ENCODE data around the gene PAX2.

PAX2 gene

GRCh38 chr10:100791369-100792058, 46.1 kb downstream of the PAX2 start:
- no peak for DNase-seq (ENCODE audit: low read depth)

GRCh38 chr10:100792574-100792973, 47.2 kb downstream of the PAX2 start:
- no peak for DNase-seq (ENCODE audit: low read depth)

GRCh38 chr10:100793055-100793454, 47.7 kb downstream of the PAX2 start:
- DNase-seq (ENCODE audit: low read depth) = no peak

GRCh38 chr10:100799881-100800280, 54.5 kb downstream of the PAX2 start:
- DNase-seq (ENCODE audit: low read depth) = no peak

GRCh38 chr10:100800931-100801330, 55.5 kb downstream of the PAX2 start:
- DNase-seq (ENCODE audit: low read depth) = no peak

GRCh38 chr10:100802196-100802595, 56.8 kb downstream of the PAX2 start:
- DNase-seq (ENCODE audit: low read depth) = no peak

- no peak for DNase-seq (ENCODE audit: low read depth)
These were observed 57.2 kb downstream of the PAX2 start for GRCh38 chr10:100802607-100803006.

- DNase-seq (ENCODE audit: low read depth) = no peak
These were observed 58.1 kb downstream of the PAX2 start for GRCh38 chr10:100803492-100803891.

GRCh38 chr10:100803908-100804307, 58.5 kb downstream of the PAX2 start:
- DNase-seq (ENCODE audit: low read depth) = no peak

- no peak for DNase-seq (ENCODE audit: low read depth)
These were observed 60.4 kb downstream of the PAX2 start for GRCh38 chr10:100805543-100806355.

GRCh38 chr10:100806356-100806645, 60.9 kb downstream of the PAX2 start:
- DNase-seq (ENCODE audit: low read depth) = no peak

- no peak for DNase-seq (ENCODE audit: low read depth)
These were observed 62.0 kb downstream of the PAX2 start for GRCh38 chr10:100807241-100807951.

GRCh38 chr10:100808876-100809275, 63.5 kb downstream of the PAX2 start:
- no peak for DNase-seq (ENCODE audit: low read depth)

GRCh38 chr10:100810091-100810834, 64.9 kb downstream of the PAX2 start:
- DNase-seq (ENCODE audit: low read depth) = no peak

- DNase-seq (ENCODE audit: low read depth) = no peak
These were observed 65.4 kb downstream of the PAX2 start for GRCh38 chr10:100810835-100811116.

GRCh38 chr10:100811261-100811660, 65.9 kb downstream of the PAX2 start:
- no peak for DNase-seq (ENCODE audit: low read depth)

- DNase-seq (ENCODE audit: low read depth) = no peak
These were observed 66.7 kb downstream of the PAX2 start for GRCh38 chr10:100811752-100812750.

- no peak for DNase-seq (ENCODE audit: low read depth)
These were observed 67.6 kb downstream of the PAX2 start for GRCh38 chr10:100812978-100813377.

GRCh38 chr10:100814751-100815474, 69.5 kb downstream of the PAX2 start:
- DNase-seq (ENCODE audit: low read depth) = no peak

GRCh38 chr10:100816671-100817070, 71.3 kb downstream of the PAX2 start:
- DNase-seq (ENCODE audit: low read depth) = no peak
